Upper lobe of left lung (tissue), 6 donors: ENCODE results near the gene RAPGEF2. TPM values are rescaled to one million over a fixed set of nuclear protein-coding genes. Genes with fewer than 3 reads are reported as not detected.

Experiments
- ATAC-seq, 2 donors: fragments of 200-7000 bp; cut with Tn5 transposase; one replicate each; pipeline ENCODE4 v1.9.1; 2022; ENCODE audit warnings: mild to moderate bottlenecking in 2 of 2, moderate library complexity in 2 of 2; ENCODE audit not compliant: low FRiP score in 2 of 2
- DNase-seq, 2 donors: peaks; one replicate each; pipeline ENCODE4 v3.0.0-alpha.2; 2019 to 2020
- H3K27ac ChIP-seq, 4 donors: fragments of 200-600 bp; sonication (generic); one replicate each; pipeline ENCODE4 v1.5.1; 2016 to 2019
- H3K27me3 ChIP-seq, 4 donors: fragments of 200-600 bp; sonication (generic); one replicate each; pipeline ENCODE4 v1.5.1; 2017 to 2019
- H3K36me3 ChIP-seq, 4 donors: fragments of 200-600 bp; sonication (generic); one replicate each; pipeline ENCODE4 v1.5.1; 2016 to 2019
- H3K4me1 ChIP-seq, 4 donors: fragments of 200-600 bp; sonication (generic); one replicate each; pipeline ENCODE4 v1.5.1; 2018 to 2019
- H3K4me3 ChIP-seq, 4 donors: fragments of 200-600 bp; sonication (generic); one replicate each; pipeline ENCODE4 v1.5.1; 2017 to 2019; ENCODE audit warnings: mild to moderate bottlenecking in 2 of 4, moderate library complexity in 1 of 4
- H3K9me3 ChIP-seq, 4 donors: fragments of 200-600 bp; sonication (generic); one replicate each; pipeline ENCODE4 v1.5.1; 2018 to 2019
- EP300 ChIP-seq, 4 donors: sonication (generic); formaldehyde crosslinking; IDR thresholded peaks; one replicate each; pipeline ENCODE4 v1.5.1; 2017; ENCODE audit warnings: antibody characterized with exemption in 4 of 4, control low read depth in 2 of 4
- POLR2A ChIP-seq, 4 donors: fragments of 450-650 bp; IDR thresholded peaks; one replicate each; pipeline ENCODE4 v1.5.1; 2016 to 2017; ENCODE audit warnings: antibody characterized with exemption in 4 of 4, mild to moderate bottlenecking in 2 of 4
- POLR2AphosphoS5 ChIP-seq, 2 donors: sonication (generic); formaldehyde crosslinking; IDR thresholded peaks; one replicate each; pipeline ENCODE4 v1.5.1; 2017; ENCODE audit warnings: antibody characterized with exemption in 2 of 2
- WGBS, 2 donors: methylation state at CpG; one replicate each; pipeline ENCODE4 v1.1.5; 2017 to 2018; 5-methylcytosine and 5-hydroxymethylcytosine counted together
- total RNA-seq, 6 donors: library from RNA; depleted of rRNA in 4 of 6; stranded (reverse); fragments of >200 nt in 4 of 6; gene quantifications; one replicate each; pipeline versions ENCODE4 v1.1.0 to v1.2.1, GENCODE V29; 2016 to 2021
- TF ChIP-seq, protein P1 (sequence below), 6 experiments: fragments of 450-650 bp in 4 of 6; fragments of 200-600 bp in 2 of 6; sonication (generic) in 2 of 6; IDR thresholded peaks; one replicate each; pipeline ENCODE4 v1.5.1; 2016 to 2019; ENCODE audit warnings: antibody characterized with exemption in 6 of 6
- donor health status: DM: no; HTN: no; CAD: no; lungs with moderate emphysema.
- donor health status: DM: no; HTN: yes; CAD: no; lungs with severe emphysema.

The RAPGEF2 gene
- total RNA-seq, 6 donors from 2014 or later = 53.3 to 122 (median 66.3) TPM

DNA sequence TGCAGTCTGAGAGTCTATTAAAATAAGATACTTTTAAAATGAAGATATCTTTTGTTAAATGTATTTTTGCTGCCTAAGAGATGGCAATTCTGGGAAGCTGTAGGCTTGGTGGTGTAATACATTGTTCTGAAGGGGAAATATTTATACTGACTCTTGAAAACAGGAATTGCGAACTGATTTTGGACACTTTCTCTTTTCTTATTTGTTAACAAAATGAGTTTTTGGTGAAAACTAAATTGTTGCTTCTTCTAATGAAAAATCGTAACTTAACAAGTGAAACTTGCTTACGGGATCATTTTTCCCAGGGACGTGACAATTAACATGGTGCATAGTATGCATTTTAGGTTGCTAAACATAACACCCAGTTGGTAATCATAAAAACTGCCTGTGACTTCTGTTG lies 71.0 kb downstream of the RAPGEF2 start:
- DNase-seq = no peak
- Histone ChIP-seq H3K4me3 (peak overlapping the region in 1 of 4 donors; percentile 9), H3K27me3 (no peaks in the 10 kb centered on the region), H3K36me3 (no peaks in the 10 kb centered on the region), H3K27ac (peak overlapping the region in 2 of 4 donors; percentile 58 to 70), H3K4me1 (peaks cover 38 to 56% (median 54%) of the 10 kb centered on the region in 4 donors), H3K9me3 (no peaks in the 10 kb centered on the region)
- no peak for ATAC-seq
- TF ChIP-seq POLR2A (IDR thresholded peaks at IDR 0.05) = no peak
- no peak for TF ChIP-seq EP300 (IDR thresholded peaks at IDR 0.05)
- TF ChIP-seq POLR2AphosphoS5 (IDR thresholded peaks at IDR 0.05) = no peak
- TF ChIP-seq, protein P1, sequence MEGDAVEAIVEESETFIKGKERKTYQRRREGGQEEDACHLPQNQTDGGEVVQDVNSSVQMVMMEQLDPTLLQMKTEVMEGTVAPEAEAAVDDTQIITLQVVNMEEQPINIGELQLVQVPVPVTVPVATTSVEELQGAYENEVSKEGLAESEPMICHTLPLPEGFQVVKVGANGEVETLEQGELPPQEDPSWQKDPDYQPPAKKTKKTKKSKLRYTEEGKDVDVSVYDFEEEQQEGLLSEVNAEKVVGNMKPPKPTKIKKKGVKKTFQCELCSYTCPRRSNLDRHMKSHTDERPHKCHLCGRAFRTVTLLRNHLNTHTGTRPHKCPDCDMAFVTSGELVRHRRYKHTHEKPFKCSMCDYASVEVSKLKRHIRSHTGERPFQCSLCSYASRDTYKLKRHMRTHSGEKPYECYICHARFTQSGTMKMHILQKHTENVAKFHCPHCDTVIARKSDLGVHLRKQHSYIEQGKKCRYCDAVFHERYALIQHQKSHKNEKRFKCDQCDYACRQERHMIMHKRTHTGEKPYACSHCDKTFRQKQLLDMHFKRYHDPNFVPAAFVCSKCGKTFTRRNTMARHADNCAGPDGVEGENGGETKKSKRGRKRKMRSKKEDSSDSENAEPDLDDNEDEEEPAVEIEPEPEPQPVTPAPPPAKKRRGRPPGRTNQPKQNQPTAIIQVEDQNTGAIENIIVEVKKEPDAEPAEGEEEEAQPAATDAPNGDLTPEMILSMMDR (IDR thresholded peaks at IDR 0.05) = no peak
- 55 to 58% methylated on average over 4 of the region's 4 CpGs for WGBS, 2 donors

- Histone ChIP-seq H3K4me3 (no peak overlapping the region), H3K36me3 (no peaks in the 10 kb centered on the region), H3K4me1 (peaks cover 46 to 64% (median 61%) of the 10 kb centered on the region in 4 donors), H3K27ac (peak overlapping the region in 2 of 4 donors; percentile 58 to 70), H3K9me3 (no peaks in the 10 kb centered on the region), H3K27me3 (no peaks in the 10 kb centered on the region)
- DNase-seq = no peak
- WGBS, 2 donors = 58 to 62% methylated on average over 2 of the region's 2 CpGs
- no peak for TF ChIP-seq EP300 (IDR thresholded peaks at IDR 0.05)
- TF ChIP-seq POLR2AphosphoS5 (IDR thresholded peaks at IDR 0.05) = no peak
- TF ChIP-seq, protein P1 (IDR thresholded peaks at IDR 0.05) = no peak
- no peak for TF ChIP-seq POLR2A (IDR thresholded peaks at IDR 0.05)
- no peak for ATAC-seq
Observed at GRCh38 chr4:159174645-159175084, 71.8 kb downstream of the RAPGEF2 start.

- WGBS, 2 donors = 17 to 18% methylated on average over 14 of the region's 14 CpGs
- peaks cover 52 to 70% (median 66%) of the 10 kb centered on the region in 4 donors for H3K4me1 ChIP-seq
Observed at GRCh38 chr4:159175085-159175988, 72.5 kb downstream of the RAPGEF2 start.

DNA sequence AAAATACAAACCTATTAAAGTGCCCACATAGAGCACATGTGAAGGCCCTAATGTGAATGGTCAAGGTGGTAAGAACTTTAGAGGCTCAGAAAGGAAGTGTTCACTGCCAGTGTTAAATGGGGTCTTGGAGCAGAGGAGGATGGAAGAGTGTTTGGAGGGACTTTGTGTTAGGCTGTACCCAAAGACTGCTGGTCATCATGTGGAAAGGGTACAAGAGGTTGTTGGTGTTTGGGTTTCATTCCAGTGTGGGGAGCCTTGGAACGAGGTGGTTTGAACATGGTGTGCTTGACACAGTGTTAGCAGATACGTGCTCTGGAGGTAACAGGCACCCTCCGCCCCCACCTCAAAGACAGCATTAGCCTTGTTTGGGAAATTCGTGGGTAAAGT lies 73.1 kb downstream of the RAPGEF2 start:
- peak overlapping the region; percentile 10 to 70 (median 48) for H3K27ac ChIP-seq
- WGBS, 2 donors = 49 to 67% methylated on average over 4 of the region's 4 CpGs
- no peaks in the 10 kb centered on the region for H3K9me3 ChIP-seq
- DNase-seq = no peak
- TF ChIP-seq POLR2A (IDR thresholded peaks at IDR 0.05) (no peak), POLR2AphosphoS5 (IDR thresholded peaks at IDR 0.05) (no peak), EP300 (IDR thresholded peaks at IDR 0.05) (no peak)
- TF ChIP-seq, protein P1 (IDR thresholded peaks at IDR 0.05) = no peak
- no peak overlapping the region for H3K4me3 ChIP-seq
- H3K36me3 ChIP-seq = no peaks in the 10 kb centered on the region
- ATAC-seq = no peak
- peaks cover 53 to 73% (median 67%) of the 10 kb centered on the region in 4 donors for H3K4me1 ChIP-seq
- no peaks in the 10 kb centered on the region for H3K27me3 ChIP-seq

More at GRCh38 chr4:159175085-159175988, 72.5 kb downstream of the RAPGEF2 start:
- peak in 1 of 2 donors; percentile 72 for DNase-seq
- Histone ChIP-seq H3K4me3 (peak overlapping the region in 1 of 4 donors; percentile 9), H3K27me3 (no peaks in the 10 kb centered on the region), H3K27ac (peak overlapping the region; percentile 10 to 70 (median 55)), H3K9me3 (no peaks in the 10 kb centered on the region), H3K36me3 (no peaks in the 10 kb centered on the region)
- peak; percentile 90 to 91 for ATAC-seq
- TF ChIP-seq EP300 (IDR thresholded peaks at IDR 0.05) (no peak), POLR2A (IDR thresholded peaks at IDR 0.05) (no peak), POLR2AphosphoS5 (IDR thresholded peaks at IDR 0.05) (no peak)
- TF ChIP-seq, protein P1 (IDR thresholded peaks at IDR 0.05) = peak; percentile 76 to 83 (median 80)
